Breast epithelium (tissue), 4 donors: ENCODE data around the gene FSD2. TPM values are rescaled to one million over a fixed set of nuclear protein-coding genes. Genes with fewer than 3 reads are reported as not detected.

ENCODE experiments used
- DNase-seq, 2 donors: peaks; one replicate each; pipeline ENCODE4 v3.0.0-alpha.2; 2019; ENCODE audit warnings: low spot score in 2 of 2
- H3K27ac ChIP-seq, 2 donors: fragments of 200-600 bp; sonication (generic) in 1 of 2; one replicate each; pipeline ENCODE4 v1.5.1; 2016 to 2019; ENCODE audit warnings: mild to moderate bottlenecking in 1 of 2
- H3K27me3 ChIP-seq, 2 donors: fragments of 200-600 bp; sonication (generic) in 1 of 2; one replicate each; pipeline versions ENCODE4 v1.5.1 to v1.6.0; 2017 to 2019; ENCODE audit warnings: control low read depth in 1 of 2, mild to moderate bottlenecking in 1 of 2
- H3K36me3 ChIP-seq: fragments of 200-600 bp; one replicate; pipeline ENCODE4 v1.5.1; 2019
- H3K4me1 ChIP-seq, 2 donors: fragments of 200-600 bp; sonication (generic); one replicate each; pipeline ENCODE4 v1.5.1; 2016 to 2019; ENCODE audit warnings: control low read depth in 1 of 2
- H3K4me3 ChIP-seq, 3 donors: fragments of 200-600 bp; sonication (generic); 1 replicate in 2 of 3; 2 replicates in 1 of 3; pipeline ENCODE4 v1.5.1; 2016 to 2019; ENCODE audit warnings: mild to moderate bottlenecking in 3 of 3, moderate library complexity in 2 of 3
- H3K9me3 ChIP-seq, 2 donors: fragments of 200-600 bp; sonication (generic) in 1 of 2; one replicate each; pipeline ENCODE4 v1.5.1; 2016 to 2019; ENCODE audit warnings: control low read depth in 1 of 2
- POLR2A ChIP-seq: fragments of 450-650 bp; IDR thresholded peaks from one replicate; pipeline ENCODE4 v1.6.1; 2016; ENCODE audit warnings: antibody characterized with exemption, mild to moderate bottlenecking, moderate library complexity
- POLR2AphosphoS5 ChIP-seq, 3 donors: sonication (generic); formaldehyde crosslinking; IDR thresholded peaks; one replicate each; pipeline ENCODE4 v1.6.1; 2017; ENCODE audit warnings: antibody characterized with exemption in 3 of 3
- intact Hi-C: fragments of 100-400 bp; cut with DNase I; formaldehyde crosslinking; loops from one replicate; pipeline ENCODE4 v1.15.1; 2023; ENCODE audit warnings: low total_unique reads
- total RNA-seq, 3 donors: library from RNA; depleted of rRNA; stranded (reverse); fragments of >200 nt; gene quantifications; one replicate each; pipeline ENCODE4 v1.1.0, GENCODE V29; 2016
- TF ChIP-seq, protein P1 (sequence below), 3 donors: fragments of 450-650 bp; IDR thresholded peaks; one replicate each; pipeline ENCODE4 v1.5.1; 2016 to 2017; ENCODE audit warnings: antibody characterized with exemption in 3 of 3, mild to moderate bottlenecking in 3 of 3, moderate library complexity in 3 of 3

Gene FSD2
- total RNA-seq, 3 donors from 2014 or later = under 0.01 to 1.6 TPM; not detected in 1

- no peak for TF ChIP-seq POLR2AphosphoS5 (IDR thresholded peaks at IDR 0.05)
- TF ChIP-seq, protein P1, sequence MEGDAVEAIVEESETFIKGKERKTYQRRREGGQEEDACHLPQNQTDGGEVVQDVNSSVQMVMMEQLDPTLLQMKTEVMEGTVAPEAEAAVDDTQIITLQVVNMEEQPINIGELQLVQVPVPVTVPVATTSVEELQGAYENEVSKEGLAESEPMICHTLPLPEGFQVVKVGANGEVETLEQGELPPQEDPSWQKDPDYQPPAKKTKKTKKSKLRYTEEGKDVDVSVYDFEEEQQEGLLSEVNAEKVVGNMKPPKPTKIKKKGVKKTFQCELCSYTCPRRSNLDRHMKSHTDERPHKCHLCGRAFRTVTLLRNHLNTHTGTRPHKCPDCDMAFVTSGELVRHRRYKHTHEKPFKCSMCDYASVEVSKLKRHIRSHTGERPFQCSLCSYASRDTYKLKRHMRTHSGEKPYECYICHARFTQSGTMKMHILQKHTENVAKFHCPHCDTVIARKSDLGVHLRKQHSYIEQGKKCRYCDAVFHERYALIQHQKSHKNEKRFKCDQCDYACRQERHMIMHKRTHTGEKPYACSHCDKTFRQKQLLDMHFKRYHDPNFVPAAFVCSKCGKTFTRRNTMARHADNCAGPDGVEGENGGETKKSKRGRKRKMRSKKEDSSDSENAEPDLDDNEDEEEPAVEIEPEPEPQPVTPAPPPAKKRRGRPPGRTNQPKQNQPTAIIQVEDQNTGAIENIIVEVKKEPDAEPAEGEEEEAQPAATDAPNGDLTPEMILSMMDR (IDR thresholded peaks at IDR 0.05) = no peak
- TF ChIP-seq POLR2A = no peak
- Histone ChIP-seq H3K4me1 (no peaks in the 10 kb centered on the region), H3K4me3 (no peak overlapping the region), H3K9me3 (no peaks in the 10 kb centered on the region), H3K27ac (no peak overlapping the region), H3K27me3 (no peaks in the 10 kb centered on the region), H3K36me3 (no peaks in the 10 kb centered on the region)
- DNase-seq = no peak
- intact Hi-C loops = no loop called here
These were observed 24.5 kb downstream of the FSD2 start for GRCh38 chr15:82781349-82781748.

- intact Hi-C loops = no loop called here
- TF ChIP-seq POLR2AphosphoS5 (IDR thresholded peaks at IDR 0.05) = no peak
- Histone ChIP-seq H3K36me3 (no peaks in the 10 kb centered on the region), H3K27me3 (no peaks in the 10 kb centered on the region), H3K4me3 (no peak overlapping the region), H3K4me1 (no peaks in the 10 kb centered on the region), H3K9me3 (no peaks in the 10 kb centered on the region), H3K27ac (no peak overlapping the region)
- no peak for DNase-seq
These were observed 27.1 kb downstream of the FSD2 start for GRCh38 chr15:82778755-82779154.

DNA sequence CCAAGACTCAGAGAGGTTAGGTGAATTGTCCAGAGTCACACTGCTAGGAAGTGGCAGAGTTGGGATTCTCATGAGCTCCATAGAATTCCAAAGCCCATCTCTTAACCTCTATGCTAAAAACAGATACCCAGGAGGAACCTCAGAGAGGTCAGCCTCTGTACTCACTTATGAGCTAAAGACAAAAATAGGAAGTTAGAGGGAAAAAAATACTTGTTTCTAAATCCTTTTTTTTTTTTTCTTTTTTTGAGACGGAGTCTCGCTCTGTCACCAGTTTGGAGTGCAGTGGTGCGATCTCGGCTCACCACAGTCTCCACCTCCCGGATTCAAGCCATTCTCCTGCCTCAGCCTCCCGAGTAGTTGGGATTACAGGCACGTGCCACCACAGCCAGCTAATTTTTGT lies 31.4 kb downstream of the FSD2 start:
- TF ChIP-seq POLR2AphosphoS5 (IDR thresholded peaks at IDR 0.05) = no peak
- TF ChIP-seq, protein P1 (IDR thresholded peaks at IDR 0.05) = no peak
- no peak for TF ChIP-seq POLR2A
- intact Hi-C loops = no loop called here
- Histone ChIP-seq H3K9me3 (no peaks in the 10 kb centered on the region), H3K4me1 (no peaks in the 10 kb centered on the region), H3K27me3 (no peaks in the 10 kb centered on the region), H3K27ac (no peak overlapping the region), H3K36me3 (no peaks in the 10 kb centered on the region), H3K4me3 (no peak overlapping the region)
- no peak for DNase-seq

DNA sequence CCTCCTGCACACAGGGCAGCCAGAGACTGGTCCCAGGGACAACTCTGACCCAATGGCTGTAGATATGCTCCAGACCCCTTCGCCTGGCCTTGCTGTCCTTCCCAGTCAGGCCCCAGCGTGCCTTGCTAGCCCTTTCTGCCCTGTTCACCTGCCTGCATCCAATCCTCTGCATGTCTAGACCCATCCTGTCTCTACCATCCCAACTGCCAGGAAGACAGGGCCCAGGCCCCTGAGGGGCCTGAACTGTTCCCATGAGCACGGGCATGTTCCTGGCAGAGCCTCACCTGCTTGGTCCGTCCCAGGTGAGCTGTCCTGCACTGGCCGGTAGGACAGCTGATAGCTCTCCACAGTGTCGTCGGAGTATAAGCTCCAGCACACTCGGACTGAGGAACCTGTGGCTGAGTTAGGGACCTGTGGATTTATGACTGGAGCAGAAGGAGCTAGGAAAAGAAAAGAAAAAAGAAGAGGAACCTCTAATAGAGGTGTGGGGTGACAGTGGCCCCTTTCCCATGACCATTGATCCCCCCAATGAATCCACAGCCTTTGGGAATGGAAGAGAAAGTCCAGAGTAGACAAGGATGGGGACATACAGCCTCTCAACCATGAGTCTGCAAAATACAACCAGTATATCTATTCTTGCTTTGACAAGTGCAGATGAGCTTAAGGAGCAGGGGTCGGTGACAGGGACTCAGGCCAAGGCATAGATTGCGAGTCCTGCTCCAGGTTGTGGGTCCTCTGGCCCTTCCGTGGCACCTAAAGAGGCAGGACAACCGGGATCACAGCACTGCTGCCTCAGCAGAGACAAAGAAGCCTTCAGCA lies 33.9 kb downstream of the FSD2 start:
- intact Hi-C loops = no loop called here
- H3K36me3 ChIP-seq = no peaks in the 10 kb centered on the region
- no peaks in the 10 kb centered on the region for H3K27me3 ChIP-seq
- no peaks in the 10 kb centered on the region for H3K4me1 ChIP-seq
- TF ChIP-seq POLR2AphosphoS5 (IDR thresholded peaks at IDR 0.05) (no peak), POLR2A (no peak)
- TF ChIP-seq, protein P1 (IDR thresholded peaks at IDR 0.05) = no peak
- no peak for DNase-seq
- H3K9me3 ChIP-seq = no peaks in the 10 kb centered on the region
- no peak overlapping the region for H3K27ac ChIP-seq
- no peak overlapping the region for H3K4me3 ChIP-seq

GRCh38 chr15:82768414-82769054 lies 37.3 kb downstream of the FSD2 start:
- H3K9me3 ChIP-seq = no peaks in the 10 kb centered on the region
- H3K4me3 ChIP-seq = no peak overlapping the region
- no peaks in the 10 kb centered on the region for H3K36me3 ChIP-seq
- intact Hi-C loops = no loop called here
- H3K27ac ChIP-seq = no peak overlapping the region
- DNase-seq = no peak
- no peaks in the 10 kb centered on the region for H3K4me1 ChIP-seq
- TF ChIP-seq, protein P1 (IDR thresholded peaks at IDR 0.05) = no peak
- no peak for TF ChIP-seq POLR2AphosphoS5 (IDR thresholded peaks at IDR 0.05)
- no peaks in the 10 kb centered on the region for H3K27me3 ChIP-seq
